GM12875 (cell line): ENCODE measurements around the gene LEFTY2.
"Not testable (repeated sequence)": the region's sequence is repeated elsewhere in the genome, so short reads cannot be mapped to it uniquely, and the experiment has no call there.

Source experiments
- H3K4me3 ChIP-seq: one replicate; pipeline ENCODE4 v1.5.1; 2011; ENCODE audit warnings: low read depth, low read length, control low read depth
- TF ChIP-seq, protein P1 (sequence below): IDR thresholded peaks from 2 replicates; pipeline ENCODE4 v1.5.1; 2011; ENCODE audit warnings: low read depth, mild to moderate bottlenecking, control low read depth, inconsistent platforms, low read length, moderate library complexity, borderline replicate concordance; ENCODE audit not compliant: insufficient read depth

Gene LEFTY2, protein sequence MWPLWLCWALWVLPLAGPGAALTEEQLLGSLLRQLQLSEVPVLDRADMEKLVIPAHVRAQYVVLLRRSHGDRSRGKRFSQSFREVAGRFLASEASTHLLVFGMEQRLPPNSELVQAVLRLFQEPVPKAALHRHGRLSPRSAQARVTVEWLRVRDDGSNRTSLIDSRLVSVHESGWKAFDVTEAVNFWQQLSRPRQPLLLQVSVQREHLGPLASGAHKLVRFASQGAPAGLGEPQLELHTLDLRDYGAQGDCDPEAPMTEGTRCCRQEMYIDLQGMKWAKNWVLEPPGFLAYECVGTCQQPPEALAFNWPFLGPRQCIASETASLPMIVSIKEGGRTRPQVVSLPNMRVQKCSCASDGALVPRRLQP

DNA sequence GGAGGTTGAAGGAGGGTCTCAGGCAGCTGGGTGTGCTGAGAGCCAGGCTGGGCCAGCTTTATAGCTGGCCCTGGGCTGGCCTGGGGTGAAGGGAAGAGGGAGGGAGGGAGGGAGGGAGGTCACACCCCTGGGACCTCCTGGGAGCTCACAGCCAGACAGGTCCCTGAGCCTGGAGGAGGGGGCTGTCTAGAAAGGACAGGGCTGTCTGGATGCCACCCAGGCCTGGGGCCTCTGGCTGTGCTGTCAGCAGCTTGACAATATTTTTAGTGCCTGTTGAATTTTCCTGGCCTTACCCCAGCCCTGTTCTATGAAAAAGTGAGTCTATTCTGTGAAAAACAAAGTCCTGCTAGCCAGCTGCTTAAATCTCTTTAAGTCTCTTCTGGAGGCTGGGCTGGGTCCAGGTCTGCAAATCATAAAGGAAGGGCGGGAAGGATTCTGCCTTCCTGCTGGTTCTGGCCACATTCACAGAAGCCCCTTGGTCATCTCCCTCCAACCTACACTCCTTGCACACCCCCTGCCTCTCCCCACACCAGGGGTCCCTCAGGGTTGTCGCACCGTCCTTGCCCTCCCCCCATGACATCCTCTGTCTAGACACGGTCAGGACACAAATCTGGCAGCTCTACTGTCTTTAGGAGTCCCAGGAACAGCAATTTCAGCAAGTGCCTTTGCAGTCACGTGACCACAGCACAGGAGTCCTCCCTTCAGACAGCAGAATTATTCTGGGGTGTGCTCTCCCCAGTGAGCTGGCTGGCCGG lies at the start of gene LEFTY2:
Gene LEFTY2, minus strand, starts transcription at position 34 of the 755 bp plus-strand sequence. CDS start 80 bp downstream, outside the sequence.
- H3K4me3 ChIP-seq, result no peak within 1 kb of the TSS
- TF ChIP-seq, protein P1, sequence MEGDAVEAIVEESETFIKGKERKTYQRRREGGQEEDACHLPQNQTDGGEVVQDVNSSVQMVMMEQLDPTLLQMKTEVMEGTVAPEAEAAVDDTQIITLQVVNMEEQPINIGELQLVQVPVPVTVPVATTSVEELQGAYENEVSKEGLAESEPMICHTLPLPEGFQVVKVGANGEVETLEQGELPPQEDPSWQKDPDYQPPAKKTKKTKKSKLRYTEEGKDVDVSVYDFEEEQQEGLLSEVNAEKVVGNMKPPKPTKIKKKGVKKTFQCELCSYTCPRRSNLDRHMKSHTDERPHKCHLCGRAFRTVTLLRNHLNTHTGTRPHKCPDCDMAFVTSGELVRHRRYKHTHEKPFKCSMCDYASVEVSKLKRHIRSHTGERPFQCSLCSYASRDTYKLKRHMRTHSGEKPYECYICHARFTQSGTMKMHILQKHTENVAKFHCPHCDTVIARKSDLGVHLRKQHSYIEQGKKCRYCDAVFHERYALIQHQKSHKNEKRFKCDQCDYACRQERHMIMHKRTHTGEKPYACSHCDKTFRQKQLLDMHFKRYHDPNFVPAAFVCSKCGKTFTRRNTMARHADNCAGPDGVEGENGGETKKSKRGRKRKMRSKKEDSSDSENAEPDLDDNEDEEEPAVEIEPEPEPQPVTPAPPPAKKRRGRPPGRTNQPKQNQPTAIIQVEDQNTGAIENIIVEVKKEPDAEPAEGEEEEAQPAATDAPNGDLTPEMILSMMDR, result no peak

DNA sequence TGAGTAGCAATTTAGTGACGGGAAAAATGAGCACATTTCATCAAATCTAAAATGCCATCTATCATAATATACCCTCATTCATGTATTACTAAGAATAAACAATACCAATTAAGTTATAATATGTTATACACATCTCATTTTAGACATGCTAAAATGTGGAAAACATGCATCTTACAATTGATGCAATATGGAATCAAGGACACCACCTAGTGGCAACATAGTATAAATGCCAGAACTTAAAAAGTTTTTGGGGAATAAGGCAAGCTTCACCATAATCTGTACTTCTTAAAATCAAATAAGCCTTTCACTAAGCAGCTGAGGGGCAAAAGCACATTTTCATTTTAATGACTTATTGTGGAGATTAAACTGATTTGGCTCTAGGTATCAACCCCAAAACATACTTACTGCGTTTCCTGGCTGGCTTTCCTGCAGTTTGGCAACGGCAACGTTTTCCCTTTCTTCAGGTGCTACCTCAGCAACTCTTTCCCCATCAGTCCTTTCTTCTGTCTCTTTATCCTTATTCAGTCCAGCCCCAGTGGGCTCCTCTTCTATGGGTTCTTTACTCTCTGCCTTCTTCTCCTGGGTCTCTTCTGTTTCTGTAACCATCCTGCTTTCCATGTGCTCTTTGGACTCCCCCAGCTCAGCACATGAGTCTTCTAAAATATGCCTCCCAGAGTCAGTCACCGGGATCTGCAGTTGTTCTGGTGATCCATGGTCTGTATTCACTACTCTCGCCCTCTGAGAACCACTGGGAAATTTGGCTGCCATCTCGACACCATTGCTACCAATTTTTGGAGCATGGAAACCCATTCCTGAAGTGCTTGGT lies 46.7 kb upstream of the LEFTY2 start:
- TF ChIP-seq, protein P1, result peak; percentile 51; the same call in 1 of the 2 replicates
- H3K4me3 ChIP-seq, result no peak overlapping the region

DNA sequence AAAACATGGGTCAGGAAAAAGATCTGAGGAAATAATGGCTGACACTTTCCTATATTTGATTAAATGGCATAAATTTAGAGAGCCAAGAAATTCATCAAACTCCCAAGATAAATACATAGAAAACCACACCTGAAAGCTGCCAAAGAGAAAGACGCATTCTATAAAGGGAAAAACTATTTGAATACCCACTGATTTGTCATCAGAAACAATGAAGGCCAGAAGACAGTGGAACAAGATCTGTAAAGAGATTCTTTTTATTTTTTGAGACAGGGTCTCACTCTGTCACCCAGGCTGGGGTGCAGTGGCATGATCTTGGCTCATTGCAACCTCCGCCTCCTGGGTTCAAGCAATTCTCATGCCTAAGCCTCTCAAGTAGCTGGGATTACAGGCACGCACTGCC lies 40.7 kb upstream of the LEFTY2 start:
- H3K4me3 ChIP-seq, result no peak overlapping the region
- TF ChIP-seq, protein P1, result no peak

DNA sequence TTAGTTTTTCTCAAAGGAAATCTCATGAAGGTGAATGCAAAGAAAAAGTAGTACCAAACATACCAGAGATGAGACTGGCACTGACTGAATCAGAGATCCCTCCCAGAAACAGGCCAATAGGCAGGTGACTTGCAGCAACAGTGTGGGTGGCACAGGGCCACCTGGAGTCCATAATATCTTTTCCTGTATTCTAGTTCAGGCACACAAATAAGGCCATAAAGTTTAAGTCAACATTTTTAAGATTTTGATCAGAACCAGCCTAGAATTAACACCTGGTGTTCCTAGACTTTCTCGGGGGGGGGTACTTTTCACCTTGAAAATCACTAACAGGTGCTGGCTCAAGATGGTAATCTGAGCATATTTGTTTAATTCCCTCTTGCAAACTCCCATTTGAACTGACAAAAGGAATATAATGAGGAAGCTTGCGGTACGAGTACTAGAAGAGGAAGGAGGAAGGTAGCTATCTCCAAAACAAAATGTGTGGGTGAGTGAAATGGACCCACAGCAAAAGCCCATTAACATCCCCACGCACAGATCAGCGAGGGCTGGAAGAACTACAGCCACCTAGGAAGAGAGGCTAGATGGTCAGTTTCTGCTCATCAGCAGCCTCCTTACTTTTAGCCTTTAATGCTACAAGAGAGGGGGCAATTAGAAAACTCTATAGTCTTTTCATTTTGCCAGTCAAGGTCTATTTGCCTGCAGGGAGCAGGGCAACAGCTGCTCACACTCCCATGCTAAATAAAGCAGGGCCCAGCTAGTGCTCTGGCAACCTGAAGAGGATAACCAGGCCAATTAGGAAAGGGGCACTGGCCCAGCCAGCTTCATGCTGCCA lies 39.2 kb upstream of the LEFTY2 start:
- TF ChIP-seq, protein P1, result no peak

DNA sequence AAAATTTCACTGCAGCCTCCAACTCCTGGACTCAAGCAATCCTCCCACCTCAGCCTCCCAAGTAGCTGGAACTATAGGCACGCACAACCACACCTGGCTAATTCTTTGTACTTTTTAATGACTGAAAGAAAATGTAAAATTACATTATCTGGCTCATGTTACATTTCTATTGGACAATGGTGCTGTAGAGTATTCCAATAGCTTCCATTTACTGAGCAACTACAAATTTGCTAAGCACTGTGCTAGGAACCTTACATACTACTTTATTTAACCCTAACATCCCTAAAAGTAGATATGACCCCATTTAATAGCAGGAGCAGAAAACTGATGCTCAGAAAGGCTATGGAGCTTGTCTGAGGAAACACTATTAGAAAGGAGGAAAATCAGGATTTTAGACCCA lies 38.4 kb upstream of the LEFTY2 start:
- TF ChIP-seq, protein P1, result no peak
- H3K4me3 ChIP-seq, result no peak overlapping the region

More for the DNA sequence above, 39.2 kb upstream of the LEFTY2 start:
- no peak overlapping the region for H3K4me3 ChIP-seq

DNA sequence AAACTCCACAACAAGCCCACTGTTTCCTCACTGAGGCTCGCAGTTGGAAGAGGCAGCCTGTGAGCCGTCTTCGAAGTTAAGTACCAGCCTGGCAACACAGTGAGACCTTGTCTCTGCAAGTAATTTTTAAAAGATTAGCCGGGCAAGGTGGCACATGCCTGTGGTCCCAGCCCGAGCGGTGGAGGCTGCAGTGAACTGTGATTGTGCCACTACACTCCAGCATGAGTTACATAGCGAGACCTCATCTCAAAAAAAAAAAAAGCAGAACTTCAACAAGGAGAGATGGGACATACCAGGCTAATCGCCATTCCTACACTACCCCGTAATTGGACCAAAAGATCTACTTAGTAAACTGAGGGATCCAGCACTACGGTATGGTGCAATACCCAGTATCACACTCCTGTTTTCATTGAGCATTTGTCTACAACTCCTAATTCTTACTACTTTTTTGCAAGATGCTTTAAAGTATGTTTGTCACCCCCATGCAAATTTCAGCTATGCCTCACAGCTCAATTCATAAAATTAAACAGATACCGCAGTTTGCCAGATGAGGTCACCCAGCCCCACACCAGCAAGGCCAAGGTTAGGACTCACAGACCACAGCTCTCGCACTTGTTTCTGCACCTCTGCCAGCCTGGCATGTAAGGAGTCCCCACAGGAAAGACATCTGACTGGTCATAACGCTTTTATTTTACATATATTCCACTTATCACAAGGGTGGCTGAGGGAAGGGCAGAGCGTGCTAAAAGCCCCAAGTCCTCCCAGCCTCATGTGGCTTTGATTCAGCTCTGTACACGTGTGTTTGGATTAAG lies 37.1 kb upstream of the LEFTY2 start:
- no peak overlapping the region for H3K4me3 ChIP-seq
- TF ChIP-seq, protein P1, result no peak

DNA sequence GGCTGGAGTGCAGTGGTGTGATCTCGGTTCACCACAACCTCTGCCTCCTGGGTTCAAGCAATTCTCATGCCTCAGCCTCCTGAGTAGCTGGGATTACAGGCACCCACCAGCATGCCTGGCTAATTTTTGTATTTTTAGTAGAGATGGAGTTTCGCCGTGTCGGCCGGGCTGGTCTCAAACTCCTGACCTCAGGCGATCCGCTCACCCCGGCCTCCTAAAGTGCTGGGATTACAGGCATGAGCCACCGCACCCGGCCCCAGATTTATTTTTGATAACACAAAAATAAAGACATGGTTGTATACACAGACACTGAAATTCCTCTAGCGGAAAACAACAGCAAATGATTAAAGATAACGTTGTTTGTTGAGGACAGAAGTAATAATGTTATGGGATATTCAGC lies 34.1 kb upstream of the LEFTY2 start:
- H3K4me3 ChIP-seq, result not testable (repeated sequence)
